Measurements from ENCODE around the gene TRAPPC11.
A peak's percentile ranks its signal among the peaks of the same experiment; 100 is the strongest.

The TRAPPC11 gene

DNA sequence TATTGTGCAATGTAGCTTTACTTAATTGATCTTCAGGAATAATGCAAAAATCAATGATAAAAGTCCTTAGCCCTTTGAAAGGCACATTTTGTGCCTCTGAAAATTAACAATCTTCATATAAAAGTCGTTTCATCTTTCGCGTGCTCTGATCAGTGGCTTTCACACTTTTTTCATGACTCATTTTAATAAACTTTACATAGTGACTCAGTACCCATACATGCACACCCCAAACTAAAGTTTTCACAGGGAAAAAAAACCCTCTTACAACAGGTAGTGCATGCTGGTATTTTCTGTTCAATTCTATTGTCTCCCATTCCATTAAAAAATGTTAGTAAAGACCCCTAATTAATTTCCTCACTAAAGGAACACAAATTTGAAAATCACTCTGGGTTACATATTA is 21.6 kb upstream of the TRAPPC11 start:
- DNase-seq (ENCODE audit: low spot score) = no peak

DNA sequence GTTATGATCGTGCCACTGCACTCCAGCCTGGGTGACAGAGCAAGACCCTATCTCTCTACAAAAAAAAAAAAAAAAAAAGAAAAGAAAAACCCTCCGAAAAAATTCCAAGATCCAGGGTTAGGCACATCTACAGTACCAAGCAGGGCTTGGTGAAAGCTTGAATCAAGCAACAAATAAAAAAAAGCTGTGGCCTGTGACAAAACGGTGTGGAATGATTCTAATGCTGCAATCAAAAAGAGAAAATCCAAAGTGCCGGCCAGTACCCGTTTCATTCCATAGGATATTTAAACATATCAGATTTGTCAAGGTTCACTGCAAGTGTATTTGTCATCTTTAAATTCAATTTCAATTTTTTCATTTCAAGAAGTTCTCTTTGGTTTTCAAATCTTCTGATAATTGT is 20.7 kb upstream of the TRAPPC11 start:
- no peak for DNase-seq (ENCODE audit: low spot score)

DNA sequence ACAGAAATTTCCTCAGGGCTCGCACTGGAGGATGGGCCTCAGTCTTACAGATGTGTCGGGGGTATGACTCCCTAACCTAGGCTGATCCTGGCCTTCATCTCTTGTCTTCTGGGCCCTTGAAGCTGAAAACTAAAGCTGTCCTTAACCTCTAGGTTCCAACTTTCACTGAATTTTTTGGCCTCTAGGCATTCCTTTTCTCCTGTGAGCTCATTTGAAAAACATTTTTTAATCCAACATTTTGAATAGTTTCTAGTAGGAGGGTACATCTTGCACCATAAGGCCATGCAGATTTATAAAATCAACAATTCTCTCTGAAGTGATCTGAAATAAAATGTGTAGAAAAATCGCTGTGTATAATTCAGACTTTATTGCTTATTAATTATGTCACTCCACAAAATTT is 19.8 kb upstream of the TRAPPC11 start:
- DNase-seq (ENCODE audit: low spot score) = no peak

DNA sequence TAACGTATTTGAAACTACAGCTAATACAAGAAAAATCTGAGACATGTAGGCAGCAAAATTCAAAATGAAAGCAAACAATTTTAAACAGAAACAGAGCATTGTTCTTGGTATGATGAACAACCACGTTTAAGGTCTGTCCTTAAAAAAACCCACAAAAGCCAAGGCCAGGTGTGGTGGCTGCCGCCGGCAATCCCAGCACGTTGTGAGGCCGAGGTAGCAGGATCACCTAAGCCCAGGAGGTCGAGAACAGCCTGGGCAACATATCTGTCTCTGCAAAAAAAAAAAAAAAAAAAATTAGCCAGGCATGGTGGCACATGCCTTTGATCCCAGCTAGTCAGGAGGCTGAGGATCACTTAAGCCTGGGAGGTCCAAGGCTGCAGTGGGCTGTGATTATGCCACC is 13.8 kb upstream of the TRAPPC11 start:
- no peak for DNase-seq (ENCODE audit: low spot score)

DNA sequence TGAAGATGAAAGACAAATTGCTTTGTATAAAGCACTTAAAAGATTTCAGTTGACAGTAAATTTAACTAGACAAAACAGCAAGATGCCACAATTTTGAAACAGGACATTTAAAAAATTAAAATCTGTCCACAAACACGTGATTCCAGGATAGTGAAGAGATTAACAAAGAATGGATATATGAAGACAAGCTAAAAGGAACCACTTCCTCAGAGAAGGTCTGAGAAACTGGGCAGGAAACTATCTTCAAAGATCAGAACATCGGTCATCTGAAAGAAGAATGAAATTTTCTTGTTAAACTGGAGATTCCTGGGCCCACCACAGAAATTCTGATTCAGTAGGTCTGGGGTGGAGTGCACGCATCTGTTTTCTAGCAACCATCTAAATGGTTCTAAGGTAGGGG is 1.5 kb upstream of the TRAPPC11 start:
- DNase-seq (ENCODE audit: low spot score) = no peak

DNA sequence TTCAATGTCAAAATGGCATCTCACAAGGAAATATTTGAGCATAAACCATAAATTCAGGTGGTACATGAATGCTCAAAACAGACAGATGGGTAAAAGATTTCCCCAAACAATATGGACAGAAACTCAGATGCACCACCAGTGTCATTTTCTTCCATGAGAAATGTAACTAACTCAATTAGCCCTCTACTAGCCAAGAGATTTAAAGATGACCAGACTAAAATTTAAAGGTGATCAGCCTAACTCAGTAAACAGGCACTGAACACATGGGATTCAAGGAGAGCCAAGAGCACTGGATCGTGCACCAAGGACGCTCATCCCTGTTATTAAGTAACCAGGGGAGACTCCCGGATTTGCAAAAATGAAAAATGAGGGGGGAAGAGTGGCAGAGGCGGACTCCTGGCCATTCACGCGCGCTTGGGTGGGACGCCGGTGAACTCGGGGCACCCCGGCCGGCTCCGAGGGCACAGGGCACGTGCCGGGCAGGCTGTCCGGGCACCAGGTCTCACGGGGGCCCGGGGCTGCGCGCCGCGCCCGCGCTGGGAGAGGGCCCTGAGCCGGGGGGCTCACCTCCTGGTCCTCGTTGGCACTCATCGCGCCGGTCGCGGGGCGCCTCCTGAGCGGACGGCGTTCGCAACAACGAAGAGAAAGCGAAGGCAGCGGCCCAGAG is 598 bp upstream of the TRAPPC11 start:
- peak; percentile 50 for DNase-seq (ENCODE audit: low spot score)

DNA sequence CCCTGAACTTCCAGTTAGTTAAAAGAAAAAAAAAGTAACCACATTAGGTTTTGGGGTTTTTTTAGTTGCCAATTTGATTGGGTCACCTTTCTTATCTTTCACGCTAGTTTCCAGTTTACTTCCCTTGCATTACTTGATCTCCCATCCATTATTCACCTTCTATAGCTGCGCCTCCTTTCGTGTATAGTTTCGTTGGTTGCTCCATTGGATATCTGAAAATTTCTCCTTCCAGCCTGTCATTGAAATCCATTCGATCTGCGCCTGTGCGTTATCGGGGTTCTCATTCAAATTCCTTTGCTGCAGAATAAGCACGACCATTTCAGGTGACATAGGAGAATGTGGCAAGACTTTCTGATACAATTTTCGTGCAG is 764 bp downstream of the TRAPPC11 start:
- DNase-seq (ENCODE audit: low spot score) = no peak

DNA sequence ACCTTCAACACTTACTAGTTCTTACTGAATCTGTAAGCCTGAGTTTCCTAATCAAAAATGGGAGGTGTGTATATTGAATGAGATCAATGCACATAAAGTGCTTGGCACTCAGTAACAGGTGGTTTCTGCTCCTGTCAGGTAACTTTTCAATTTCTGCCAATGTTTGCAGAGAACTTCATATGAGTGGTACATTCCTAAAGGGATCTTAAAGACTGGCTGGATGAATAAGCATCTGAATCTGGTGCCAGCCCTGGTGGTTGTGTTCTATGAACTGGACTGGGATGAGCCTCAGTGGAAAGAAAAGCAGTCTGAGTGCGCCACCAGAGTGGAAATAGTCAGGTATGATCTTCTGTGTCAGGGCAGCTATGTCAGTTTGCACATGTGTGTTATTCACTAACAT is 7.0 kb downstream of the TRAPPC11 start:
- DNase-seq (ENCODE audit: low spot score) = no peak

DNA sequence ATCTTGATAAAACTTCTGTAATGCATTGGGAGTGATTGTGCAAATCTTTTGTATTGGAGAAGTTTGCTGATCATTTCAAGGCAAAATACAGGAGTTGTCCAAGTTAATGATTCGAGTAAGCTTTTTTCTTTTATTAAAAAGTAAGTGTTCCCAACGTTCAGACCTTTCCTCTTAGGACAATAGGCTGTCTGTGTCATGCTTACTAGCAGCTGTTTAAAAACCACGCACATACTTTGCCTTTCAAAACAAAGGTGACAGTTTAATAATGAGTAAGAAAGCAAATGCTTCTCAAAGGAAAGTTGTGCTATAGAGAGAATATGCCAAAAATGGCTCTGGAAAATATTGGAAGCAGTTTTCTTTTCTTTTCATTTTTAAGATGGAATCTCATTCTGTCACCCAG is 11.2 kb downstream of the TRAPPC11 start:
- no peak for DNase-seq (ENCODE audit: low spot score)

DNA sequence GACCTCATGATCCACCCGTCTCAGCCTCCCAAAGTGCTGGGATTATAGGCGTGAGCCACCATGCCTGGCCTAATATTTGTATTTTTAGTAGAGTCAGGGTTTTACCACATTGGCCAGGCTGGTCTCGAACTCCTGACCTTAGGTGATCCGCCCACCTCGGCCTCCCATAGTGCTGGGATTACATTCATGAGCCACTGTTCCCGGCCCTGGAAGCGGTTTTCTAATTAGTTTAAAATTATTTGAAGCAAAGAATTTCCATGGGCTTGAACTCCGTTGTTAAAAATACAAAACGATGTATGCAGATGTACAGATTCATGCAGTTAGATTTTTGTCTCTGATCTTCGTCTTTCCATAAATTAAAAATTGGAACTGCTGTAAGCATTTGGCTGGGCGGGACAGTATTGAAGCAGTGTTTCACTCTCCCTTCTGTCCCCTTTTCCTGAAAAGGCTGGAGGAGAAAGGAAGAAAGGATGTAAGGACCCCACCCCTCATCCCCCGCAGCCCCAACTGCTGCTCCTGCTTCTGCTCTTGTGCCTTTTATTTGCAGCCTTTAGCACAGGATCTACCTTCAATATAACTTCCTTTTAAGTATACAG is 12.0 kb downstream of the TRAPPC11 start:
- no peak for DNase-seq (ENCODE audit: low spot score)

DNA sequence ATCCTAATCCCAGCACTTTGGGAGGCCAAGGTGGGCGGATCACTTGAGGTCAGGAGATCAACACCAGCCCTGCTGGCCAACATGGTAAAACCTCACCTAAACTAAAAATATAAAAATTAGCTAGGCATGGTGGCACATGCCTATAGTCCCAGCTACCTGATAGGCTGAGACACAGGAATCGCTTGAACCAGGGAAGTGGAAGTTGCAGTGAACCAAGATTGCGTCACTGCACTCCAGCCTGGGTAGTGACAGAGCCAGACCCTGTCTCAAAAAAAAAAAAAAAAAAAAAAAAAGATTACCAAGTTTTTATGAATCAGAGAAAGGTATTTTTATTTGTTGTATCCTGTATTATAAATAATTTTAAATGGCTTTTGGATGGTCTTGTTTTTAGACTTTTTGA is 15.1 kb downstream of the TRAPPC11 start:
- DNase-seq (ENCODE audit: low spot score) = no peak

DNA sequence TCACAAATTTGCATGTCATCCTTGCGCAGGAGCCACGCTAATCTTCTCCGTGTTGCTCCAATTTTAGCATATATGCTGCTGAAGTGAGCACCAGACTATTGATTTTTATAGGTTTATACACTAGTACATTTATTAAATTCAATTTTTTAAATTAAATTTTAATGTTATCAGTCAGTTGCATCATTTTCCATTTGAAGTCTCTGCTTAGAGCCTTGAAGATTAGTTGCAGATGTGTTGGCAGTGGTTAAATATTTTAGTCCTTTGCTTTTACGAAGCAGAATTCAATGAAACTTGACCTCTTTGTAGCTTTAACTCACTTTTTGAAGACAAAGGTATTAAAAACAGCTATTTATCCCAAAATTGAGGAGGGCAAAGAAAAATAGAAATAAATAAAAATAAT is 16.5 kb downstream of the TRAPPC11 start:
- DNase-seq (ENCODE audit: low spot score) = no peak

DNA sequence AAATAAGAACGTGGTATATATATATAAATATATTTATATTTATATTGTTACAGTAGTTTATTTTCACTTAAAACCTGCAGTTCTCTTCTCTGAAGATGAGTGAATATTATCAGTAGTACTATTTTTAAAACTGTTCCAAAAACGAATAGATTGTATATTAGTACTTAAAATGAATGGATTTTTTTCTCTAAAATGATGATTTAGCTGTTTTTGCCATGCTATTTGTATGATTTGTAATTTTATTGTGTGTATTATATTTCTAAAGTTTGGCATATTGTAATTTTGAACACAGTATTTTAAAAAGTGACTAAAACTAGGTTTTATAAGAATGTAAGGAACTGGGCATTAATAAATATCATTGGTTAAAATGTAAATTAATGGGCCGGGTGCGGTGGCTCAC is 22.0 kb downstream of the TRAPPC11 start:
- no peak for DNase-seq (ENCODE audit: low spot score)

DNA sequence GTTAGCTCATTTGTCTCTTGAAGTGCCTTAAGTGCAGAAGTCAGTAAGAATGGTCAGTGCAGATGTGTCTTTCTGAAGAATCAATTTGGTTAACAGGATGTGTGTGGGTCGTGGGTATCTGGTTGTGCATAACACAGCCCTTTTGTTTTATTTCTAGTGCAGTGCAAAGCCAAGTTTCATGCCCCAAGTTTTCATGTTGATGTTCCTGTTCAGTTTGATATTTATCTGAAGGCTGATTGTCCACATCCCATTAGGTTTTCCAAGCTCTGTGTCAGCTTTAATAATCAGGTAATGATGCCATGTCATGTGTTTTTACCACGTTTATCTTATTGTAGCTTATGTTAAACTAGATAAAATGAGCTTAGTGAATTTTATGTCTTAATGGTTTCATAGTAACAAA is 27.4 kb downstream of the TRAPPC11 start:
- DNase-seq (ENCODE audit: low spot score) = no peak

DNA sequence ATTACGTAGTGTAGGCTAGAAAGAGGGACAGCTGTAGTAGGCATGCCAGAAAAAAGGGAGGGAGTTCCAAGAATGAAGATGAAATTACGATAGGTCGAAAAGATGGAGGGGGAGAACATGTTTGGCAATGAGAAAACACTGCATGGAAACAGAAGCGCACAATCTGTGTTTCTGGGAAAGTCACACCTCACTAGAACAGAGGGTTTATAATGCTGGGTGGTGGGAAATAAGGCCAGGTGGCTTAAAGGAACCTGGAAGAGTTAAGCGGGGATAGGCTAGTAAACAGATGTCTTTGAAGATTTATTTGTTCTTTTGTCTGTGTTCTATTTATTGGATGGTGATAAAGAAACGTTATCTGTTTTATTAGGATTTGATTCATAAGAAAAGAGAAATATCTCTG is 29.1 kb downstream of the TRAPPC11 start:
- DNase-seq (ENCODE audit: low spot score) = no peak

DNA sequence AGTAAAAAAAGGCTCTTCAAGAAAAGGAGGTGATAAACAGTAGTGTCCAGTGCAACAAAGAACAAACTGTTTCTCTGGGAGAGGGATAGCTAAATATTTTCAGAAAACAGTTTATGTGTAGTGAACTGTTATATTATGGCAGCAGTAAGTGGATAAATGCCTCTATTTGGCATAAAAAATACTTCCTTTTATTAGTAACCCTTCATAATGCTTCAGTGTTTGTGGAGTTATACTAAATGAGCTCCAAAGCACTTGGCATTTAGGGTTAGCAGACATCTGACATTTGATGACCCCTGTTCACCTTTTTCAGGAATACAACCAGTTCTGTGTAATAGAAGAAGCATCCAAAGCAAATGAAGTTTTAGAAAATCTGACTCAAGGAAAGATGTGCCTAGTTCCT is 31.9 kb downstream of the TRAPPC11 start:
- no peak for DNase-seq (ENCODE audit: low spot score)

DNA sequence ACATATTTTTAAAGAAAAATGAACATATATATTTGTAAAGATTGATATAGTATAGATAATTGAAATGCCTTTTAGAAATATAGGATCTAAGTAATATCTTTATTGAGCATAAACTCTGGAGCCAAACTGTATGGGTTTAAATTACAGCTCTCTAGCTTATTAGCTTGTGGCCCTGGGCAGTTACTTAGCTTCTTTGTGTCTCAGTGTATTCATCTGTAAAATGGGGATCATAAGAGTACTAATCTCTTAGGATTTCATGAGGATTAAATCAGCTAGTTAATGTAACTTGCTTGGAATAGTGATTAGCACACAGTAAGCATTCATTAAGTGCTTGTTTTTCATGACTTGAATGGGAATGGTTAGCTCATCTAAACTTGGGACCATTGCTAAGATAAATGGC is 32.8 kb downstream of the TRAPPC11 start:
- DNase-seq (ENCODE audit: low spot score) = no peak

DNA sequence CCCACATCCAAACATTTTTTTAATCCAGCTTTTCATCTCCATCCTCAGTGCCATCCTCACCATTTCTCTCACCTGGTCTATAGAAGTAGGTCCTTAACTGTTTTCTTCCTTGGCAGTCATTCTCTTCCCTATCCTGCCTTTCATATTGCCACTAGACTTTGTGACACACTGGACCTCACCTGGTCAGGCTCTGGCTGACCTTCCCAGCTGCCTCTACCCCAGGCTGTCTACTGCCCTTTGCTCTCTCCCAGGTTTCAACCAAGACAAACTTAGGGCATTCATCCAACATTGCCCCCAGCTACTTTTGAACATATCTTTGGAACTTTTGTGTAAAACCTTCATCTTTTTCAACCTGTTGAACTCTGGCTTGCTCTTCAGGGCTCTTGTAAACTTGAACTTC is 39.8 kb downstream of the TRAPPC11 start:
- DNase-seq (ENCODE audit: low spot score) = no peak

DNA sequence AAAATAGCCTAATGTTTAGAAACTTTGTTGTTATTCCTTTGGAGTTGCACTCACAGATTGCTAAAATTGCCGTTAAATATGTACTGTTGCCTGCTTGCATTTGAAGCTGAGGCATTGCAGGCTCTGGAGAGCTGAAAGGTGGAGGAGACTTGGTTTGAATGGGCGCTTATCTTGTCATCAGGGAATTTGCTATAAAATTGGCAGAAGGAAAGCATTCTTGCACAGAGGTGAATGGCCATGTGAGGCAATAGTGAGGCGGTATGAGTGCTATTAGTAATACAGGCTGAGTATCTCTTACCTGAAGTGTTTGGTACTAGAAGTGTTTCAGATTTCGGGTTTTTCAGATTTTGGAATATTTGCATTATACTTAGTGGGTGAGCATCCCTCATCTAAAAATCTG is 41.3 kb downstream of the TRAPPC11 start:
- no peak for DNase-seq (ENCODE audit: low spot score)

DNA sequence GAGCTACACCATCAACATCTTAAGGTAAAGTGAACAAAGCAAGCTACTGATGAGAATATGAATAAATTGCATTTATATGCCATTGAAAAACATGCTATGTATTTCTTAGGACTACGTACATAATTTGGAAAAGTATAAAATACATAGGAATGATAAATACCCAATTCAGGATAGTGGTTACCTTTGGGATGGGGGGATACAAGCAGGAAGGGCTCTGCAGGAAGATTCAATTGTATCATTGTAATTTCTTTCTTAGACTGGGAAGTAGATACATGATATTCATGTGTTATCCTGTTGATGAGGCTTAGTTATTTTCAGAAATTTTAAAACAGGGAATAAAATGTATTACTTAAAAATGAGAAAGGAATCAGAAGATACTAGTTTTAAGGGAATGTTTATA is 43.4 kb downstream of the TRAPPC11 start:
- no peak for DNase-seq (ENCODE audit: low spot score)

DNA sequence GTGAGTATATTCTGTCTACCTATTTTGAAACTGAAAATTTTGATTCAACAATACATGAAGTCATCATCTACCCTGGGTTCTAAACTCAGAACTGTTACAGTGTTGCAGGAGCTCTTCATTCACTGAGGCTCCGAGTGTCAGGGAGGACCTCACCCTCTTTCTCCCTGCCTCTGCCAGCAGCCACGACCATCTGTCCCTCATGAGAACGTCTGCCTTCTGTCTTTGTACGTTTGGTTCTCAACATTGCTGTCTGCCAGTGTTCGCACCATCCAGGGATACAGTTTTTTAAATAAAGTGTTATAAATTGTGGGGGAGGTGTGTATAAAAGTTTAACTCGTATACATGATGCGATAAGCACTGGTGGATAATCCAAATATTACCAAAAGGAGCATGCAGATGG is 55.5 kb downstream of the TRAPPC11 start:
- DNase-seq (ENCODE audit: low spot score) = no peak

DNA sequence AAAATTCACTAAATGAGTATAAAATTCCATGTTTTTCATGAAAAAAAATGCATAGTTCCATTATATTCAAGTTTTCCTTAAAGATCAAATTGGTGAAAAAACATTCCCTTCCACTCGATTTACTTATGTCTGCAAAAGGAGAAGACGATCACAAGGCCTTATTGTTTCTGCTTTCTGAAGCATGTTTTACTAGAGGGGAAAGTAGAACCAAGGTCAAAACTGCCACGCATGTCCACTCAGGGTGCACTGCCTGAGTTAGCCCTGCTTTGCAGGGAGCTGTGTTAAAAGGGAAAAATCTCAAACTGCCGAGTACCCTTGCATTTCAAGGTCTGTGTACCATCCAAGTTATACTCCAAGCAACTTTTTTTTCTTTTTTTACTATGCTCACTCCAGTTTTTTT is 57.2 kb downstream of the TRAPPC11 start:
- DNase-seq (ENCODE audit: low spot score) = no peak

DNA sequence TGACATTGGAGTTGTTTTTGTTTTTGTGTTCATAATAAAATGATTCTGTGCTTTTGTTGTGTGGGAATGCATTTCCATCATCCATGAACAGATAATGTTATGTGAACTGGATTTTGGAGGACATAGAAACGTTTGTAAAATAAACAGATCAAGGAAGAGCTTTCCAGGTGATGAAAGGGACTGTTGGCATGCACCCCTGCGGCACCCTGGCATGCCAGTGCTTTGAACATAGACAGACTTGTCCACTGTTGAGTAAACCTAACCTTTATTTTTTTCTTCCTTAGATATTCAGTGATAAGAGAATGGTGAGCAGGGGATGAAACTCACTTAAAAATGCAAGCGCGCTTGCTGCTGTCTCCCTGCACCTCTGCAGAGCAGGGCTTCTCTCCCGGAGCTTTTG is 59.8 kb downstream of the TRAPPC11 start:
- no peak for DNase-seq (ENCODE audit: low spot score)

Measured in germinal center (tissue), 1 donor.